Large intestine (tissue), 3 donors: Measurements from ENCODE around the gene NR1H2. TPM values are rescaled to one million over a fixed set of nuclear protein-coding genes. Genes with fewer than 3 reads are reported as not detected.
A peak's percentile ranks its signal among the peaks of the same experiment; 100 is the strongest.

Experiments used
- DNase-seq, 2 donors: peaks; one replicate each; pipeline versions ENCODE4 v3.0.0 to v3.0.0-alpha.2; 2013
- H3K27ac ChIP-seq: one replicate; pipeline ENCODE4 v1.5.1; 2013; ENCODE audit warnings: low read length
- H3K27me3 ChIP-seq: 2 replicates; pipeline ENCODE4 v1.6.1; 2013; ENCODE audit warnings: low read length; ENCODE audit not compliant: control insufficient read depth, insufficient read depth
- H3K36me3 ChIP-seq: 2 replicates; pipeline ENCODE4 v1.6.1; 2013; ENCODE audit warnings: low read length; ENCODE audit not compliant: control insufficient read depth, insufficient read depth
- H3K4me1 ChIP-seq: one replicate; pipeline ENCODE4 v1.6.1; 2013; ENCODE audit warnings: low read length; ENCODE audit not compliant: control insufficient read depth, insufficient read depth
- H3K4me3 ChIP-seq: one replicate; pipeline ENCODE4 v1.5.1; 2013; ENCODE audit warnings: low read length
- H3K9me3 ChIP-seq: one replicate; pipeline ENCODE4 v1.6.1; 2013; ENCODE audit warnings: mild to moderate bottlenecking, low read depth, low read length, moderate library complexity; ENCODE audit not compliant: control insufficient read depth
- WGBS: methylation state at CpG from one replicate; pipeline ENCODE4 v1.1.5; 2013; ENCODE audit warnings: low lambda C conversion rate; ENCODE audit not compliant: insufficient coverage; 5-methylcytosine and 5-hydroxymethylcytosine counted together
- polyA plus RNA-seq: library from polyadenylated mRNA; unstranded; fragments of 120-200 nt; gene quantifications from one replicate; pipeline ENCODE4 v1.2.1, GENCODE V29; 2013

Gene NR1H2
- polyA plus RNA-seq, 1 donor, result 34.2 TPM

DNA sequence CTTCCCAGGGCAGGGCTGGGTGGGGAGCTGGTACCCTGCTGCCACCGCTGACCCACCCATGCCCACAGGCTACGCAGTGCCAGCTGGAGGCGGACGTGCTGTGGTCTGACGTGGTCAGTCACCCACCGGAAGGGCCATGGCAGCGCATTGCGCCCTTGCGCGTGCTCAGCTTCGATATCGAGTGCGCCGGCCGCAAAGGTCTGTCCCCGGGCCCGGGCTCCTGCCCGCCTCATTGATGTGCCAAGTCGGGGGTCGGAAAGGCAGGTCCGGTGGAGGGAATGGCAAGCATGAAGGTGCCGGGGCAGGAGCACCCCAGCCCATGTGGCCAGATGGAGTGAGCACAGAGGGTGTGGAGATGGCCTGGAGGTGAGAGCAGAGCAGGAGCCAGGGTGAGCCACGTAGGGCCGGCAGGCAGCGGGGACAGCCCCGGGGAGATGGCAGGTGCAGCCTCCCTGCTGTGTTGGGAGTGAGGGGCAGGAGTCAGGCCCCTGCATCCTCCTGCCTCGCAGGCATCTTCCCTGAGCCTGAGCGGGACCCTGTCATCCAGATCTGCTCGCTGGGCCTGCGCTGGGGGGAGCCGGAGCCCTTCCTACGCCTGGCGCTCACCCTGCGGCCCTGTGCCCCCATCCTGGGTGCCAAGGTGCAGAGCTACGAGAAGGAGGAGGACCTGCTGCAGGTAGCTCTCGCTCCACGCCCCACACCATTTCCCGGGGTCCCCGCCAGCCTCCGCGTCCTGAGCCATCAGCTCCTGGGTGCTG lies 26.5 kb downstream of the NR1H2 start:
- no peak for DNase-seq
- no CpG with 5 or more reads among the region's 41 CpGs for WGBS
- no peaks in the 10 kb centered on the region for H3K27me3 ChIP-seq
- H3K36me3 ChIP-seq, result peaks cover 14% of the 10 kb centered on the region
- no peak overlapping the region for H3K27ac ChIP-seq
- no peaks in the 10 kb centered on the region for H3K4me1 ChIP-seq
- no peak overlapping the region for H3K4me3 ChIP-seq
- peaks cover 4% of the 10 kb centered on the region for H3K9me3 ChIP-seq

DNA sequence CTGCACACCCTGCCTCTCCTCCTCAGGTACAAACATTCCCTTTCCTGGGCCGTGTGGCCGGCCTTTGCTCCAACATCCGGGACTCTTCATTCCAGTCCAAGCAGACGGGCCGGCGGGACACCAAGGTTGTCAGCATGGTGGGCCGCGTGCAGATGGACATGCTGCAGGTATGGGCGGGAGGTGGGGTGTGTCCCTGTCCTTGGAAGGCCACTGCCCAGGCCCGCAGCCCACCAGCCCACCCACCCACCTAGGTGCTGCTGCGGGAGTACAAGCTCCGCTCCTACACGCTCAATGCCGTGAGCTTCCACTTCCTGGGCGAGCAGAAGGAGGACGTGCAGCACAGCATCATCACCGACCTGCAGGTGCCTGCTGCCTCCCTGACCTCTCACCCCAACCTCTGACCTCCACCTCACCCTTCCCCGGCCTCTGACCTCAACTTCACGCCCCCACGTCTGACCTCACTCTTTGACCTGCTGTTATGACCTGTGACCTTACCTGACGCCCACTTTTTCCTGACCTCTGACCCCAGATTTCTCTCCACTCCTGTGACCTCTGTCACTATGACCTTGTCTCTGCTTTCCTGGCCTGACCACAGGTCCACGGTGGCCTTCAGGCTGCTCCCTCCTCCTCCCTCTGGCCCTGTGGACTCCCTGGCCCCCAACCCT lies 30.0 kb downstream of the NR1H2 start:
- H3K27me3 ChIP-seq, result no peaks in the 10 kb centered on the region
- peaks cover 21% of the 10 kb centered on the region for H3K36me3 ChIP-seq
- no peak overlapping the region for H3K27ac ChIP-seq
- no peak overlapping the region for H3K4me3 ChIP-seq
- no CpG with 5 or more reads among the region's 22 CpGs for WGBS
- DNase-seq, result no peak
- peaks cover 13% of the 10 kb centered on the region for H3K4me1 ChIP-seq
- no peaks in the 10 kb centered on the region for H3K9me3 ChIP-seq

DNA sequence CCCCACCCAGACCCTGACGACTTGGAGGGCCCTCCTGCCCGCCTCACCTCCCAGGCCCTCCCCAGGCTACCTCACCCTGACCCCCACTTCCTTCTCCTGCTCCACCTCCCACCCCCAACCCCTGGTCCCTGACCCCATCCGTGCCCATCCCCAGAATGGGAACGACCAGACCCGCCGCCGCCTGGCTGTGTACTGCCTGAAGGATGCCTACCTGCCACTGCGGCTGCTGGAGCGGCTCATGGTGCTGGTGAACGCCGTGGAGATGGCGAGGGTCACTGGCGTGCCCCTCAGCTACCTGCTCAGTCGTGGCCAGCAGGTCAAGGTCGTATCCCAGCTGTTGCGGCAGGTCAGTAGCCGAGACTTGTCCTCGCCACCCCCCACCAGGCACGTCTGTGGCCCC lies 30.6 kb downstream of the NR1H2 start:
- H3K36me3 ChIP-seq, result peaks cover 21% of the 10 kb centered on the region
- no peaks in the 10 kb centered on the region for H3K9me3 ChIP-seq
- no peak overlapping the region for H3K4me3 ChIP-seq
- H3K27ac ChIP-seq, result no peak overlapping the region
- WGBS, result no CpG with 5 or more reads among the region's 19 CpGs
- no peak for DNase-seq
- no peaks in the 10 kb centered on the region for H3K27me3 ChIP-seq
- peaks cover 14% of the 10 kb centered on the region for H3K4me1 ChIP-seq

DNA sequence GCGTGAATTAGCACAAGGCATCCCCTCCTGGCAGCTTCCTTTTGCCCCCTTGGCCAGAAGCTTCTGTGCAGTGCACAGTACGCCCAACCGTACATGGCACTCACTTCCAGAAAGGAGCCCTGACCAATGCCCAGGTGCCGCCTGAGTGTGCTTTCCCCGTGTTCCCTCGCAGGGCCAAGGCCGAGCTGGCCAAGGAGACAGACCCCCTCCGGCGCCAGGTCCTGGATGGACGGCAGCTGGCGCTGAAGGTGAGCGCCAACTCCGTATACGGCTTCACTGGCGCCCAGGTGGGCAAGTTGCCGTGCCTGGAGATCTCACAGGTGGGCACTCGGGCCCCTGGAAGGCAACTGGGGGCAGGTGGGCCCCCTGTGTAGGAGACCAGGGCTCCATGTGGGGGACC lies 33.1 kb downstream of the NR1H2 start:
- peaks cover 18% of the 10 kb centered on the region for H3K36me3 ChIP-seq
- no peak overlapping the region for H3K4me3 ChIP-seq
- no peak for DNase-seq
- peaks cover 14% of the 10 kb centered on the region for H3K4me1 ChIP-seq
- WGBS, result no CpG with 5 or more reads among the region's 17 CpGs
- H3K9me3 ChIP-seq, result no peaks in the 10 kb centered on the region
- H3K27ac ChIP-seq, result no peak overlapping the region
- no peaks in the 10 kb centered on the region for H3K27me3 ChIP-seq

- DNase-seq, result no peak
- peak overlapping the region; percentile 63 for H3K27ac ChIP-seq
- no CpG with 5 or more reads among the region's 10 CpGs for WGBS
- H3K4me3 ChIP-seq, result no peak overlapping the region
- no peaks in the 10 kb centered on the region for H3K9me3 ChIP-seq
- no peaks in the 10 kb centered on the region for H3K27me3 ChIP-seq
- peaks cover 17% of the 10 kb centered on the region for H3K4me1 ChIP-seq
- peaks cover 18% of the 10 kb centered on the region for H3K36me3 ChIP-seq
These were observed 33.9 kb downstream of the NR1H2 start for GRCh38 chr19:50410109-50410508.

DNA sequence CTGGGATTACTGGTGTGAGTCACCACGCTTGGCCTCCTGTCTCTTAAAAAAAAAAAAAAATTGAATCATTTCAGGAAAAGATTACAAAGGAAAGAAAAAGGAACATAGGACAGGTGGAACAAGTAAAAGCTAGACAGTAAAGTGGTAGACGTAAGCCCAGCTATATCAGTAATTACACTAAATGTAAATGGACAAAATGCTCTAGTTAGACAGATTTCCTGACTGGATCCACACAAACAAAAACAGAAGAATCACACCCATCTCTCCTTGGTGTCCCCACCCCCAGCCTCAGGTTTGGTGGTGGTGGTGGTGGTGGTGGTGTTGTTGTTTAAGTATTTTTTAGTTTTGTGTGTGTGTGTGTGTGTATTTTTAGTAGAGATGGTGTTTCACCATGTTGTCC lies 36.2 kb downstream of the NR1H2 start:
- DNase-seq, result no peak
- no peaks in the 10 kb centered on the region for H3K27me3 ChIP-seq
- H3K27ac ChIP-seq, result no peak overlapping the region
- peaks cover 22% of the 10 kb centered on the region for H3K4me1 ChIP-seq
- 100% methylated on average over 1 of the region's 2 CpGs for WGBS
- H3K4me3 ChIP-seq, result no peak overlapping the region
- H3K9me3 ChIP-seq, result peaks cover 5% of the 10 kb centered on the region
- H3K36me3 ChIP-seq, result peaks cover 14% of the 10 kb centered on the region

- H3K4me3 ChIP-seq, result no peak overlapping the region
- WGBS, result no CpG with 5 or more reads among the region's 13 CpGs
- no peak for DNase-seq
These were observed 36.8 kb downstream of the NR1H2 start for GRCh38 chr19:50413096-50413495.

DNA sequence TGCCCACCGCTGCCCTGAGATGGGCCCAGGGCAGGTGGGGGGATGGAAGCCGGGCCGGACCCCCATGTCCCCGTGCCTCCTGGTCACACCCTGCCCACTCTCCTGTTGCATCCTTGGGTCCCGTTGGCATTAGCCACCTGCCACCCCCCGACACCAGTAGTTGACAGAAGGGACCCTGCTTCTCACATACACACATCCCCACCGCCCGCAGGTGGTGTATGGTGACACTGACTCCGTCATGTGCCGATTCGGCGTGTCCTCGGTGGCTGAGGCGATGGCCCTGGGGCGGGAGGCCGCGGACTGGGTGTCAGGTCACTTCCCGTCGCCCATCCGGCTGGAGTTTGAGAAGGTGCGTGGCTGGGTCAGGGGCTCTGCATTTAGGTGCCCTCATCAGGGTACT lies 37.3 kb downstream of the NR1H2 start:
- no peak overlapping the region for H3K4me3 ChIP-seq
- peaks cover 22% of the 10 kb centered on the region for H3K4me1 ChIP-seq
- H3K27me3 ChIP-seq, result peaks cover 9% of the 10 kb centered on the region
- H3K27ac ChIP-seq, result no peak overlapping the region
- WGBS, result no CpG with 5 or more reads among the region's 21 CpGs
- H3K9me3 ChIP-seq, result peaks cover 5% of the 10 kb centered on the region
- H3K36me3 ChIP-seq, result peaks cover 14% of the 10 kb centered on the region
- no peak for DNase-seq

More at GRCh38 chr19:50413096-50413495, 36.8 kb downstream of the NR1H2 start:
- no peak overlapping the region for H3K27ac ChIP-seq
- H3K36me3 ChIP-seq, result peaks cover 14% of the 10 kb centered on the region
- H3K27me3 ChIP-seq, result peaks cover 5% of the 10 kb centered on the region
- H3K4me1 ChIP-seq, result peaks cover 22% of the 10 kb centered on the region
- H3K9me3 ChIP-seq, result peaks cover 5% of the 10 kb centered on the region

DNA sequence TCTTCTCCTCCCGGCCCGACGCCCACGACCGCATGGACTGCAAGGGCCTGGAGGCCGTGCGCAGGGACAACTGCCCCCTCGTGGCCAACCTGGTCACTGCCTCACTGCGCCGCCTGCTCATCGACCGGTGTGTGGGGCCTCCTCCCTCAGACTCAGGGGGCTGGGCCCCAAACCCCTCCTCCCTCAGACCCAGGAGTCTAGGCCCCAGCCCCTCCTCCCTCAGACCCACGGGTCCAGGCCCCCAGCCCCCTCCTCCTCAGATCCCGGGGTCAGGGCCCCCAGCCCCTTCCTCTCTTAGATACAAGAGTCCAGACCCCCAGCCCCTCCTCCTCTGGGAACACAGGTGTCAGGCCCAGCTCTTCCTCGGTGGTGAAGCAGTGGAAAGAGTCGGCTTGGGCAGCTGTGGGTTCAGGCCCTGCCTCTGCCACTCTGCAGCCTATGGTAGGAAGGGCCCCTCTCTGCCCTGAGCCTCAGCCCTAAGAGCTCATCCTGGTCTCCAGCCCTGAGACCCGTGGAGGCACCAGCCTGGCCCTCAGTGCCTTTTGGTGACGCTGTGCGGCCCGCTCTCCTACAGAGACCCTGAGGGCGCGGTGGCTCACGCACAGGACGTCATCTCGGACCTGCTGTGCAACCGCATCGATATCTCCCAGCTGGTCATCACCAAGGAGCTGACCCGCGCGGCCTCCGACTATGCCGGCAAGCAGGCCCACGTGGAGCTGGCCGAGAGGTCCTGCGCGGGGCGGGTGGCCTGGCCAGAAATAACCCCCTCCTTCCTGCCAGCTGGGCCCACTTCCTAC lies 38.8 kb downstream of the NR1H2 start:
- Histone ChIP-seq H3K27ac (no peak overlapping the region), H3K27me3 (peaks cover 24% of the 10 kb centered on the region), H3K4me3 (no peak overlapping the region), H3K4me1 (peaks cover 21% of the 10 kb centered on the region), H3K9me3 (peaks cover 5% of the 10 kb centered on the region), H3K36me3 (peaks cover 4% of the 10 kb centered on the region)
- peak; percentile 62 to 66 for DNase-seq
- no CpG with 5 or more reads among the region's 37 CpGs for WGBS

DNA sequence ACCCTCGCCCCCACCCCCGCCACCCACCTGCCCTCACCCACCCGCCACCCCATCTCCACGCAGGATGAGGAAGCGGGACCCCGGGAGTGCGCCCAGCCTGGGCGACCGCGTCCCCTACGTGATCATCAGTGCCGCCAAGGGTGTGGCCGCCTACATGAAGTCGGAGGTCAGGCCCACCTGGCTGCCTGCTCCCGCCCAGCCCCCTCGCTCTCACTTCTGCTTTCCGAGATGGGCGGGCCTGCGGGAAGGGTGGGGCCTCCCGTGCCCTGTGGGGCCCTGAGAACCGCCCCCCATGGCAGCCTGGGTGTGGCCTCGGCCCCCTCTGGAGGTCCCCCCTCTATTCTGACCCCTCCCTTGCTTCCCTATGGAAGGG lies 39.4 kb downstream of the NR1H2 start:
- Histone ChIP-seq H3K4me3 (no peak overlapping the region), H3K4me1 (peaks cover 15% of the 10 kb centered on the region), H3K36me3 (peaks cover 4% of the 10 kb centered on the region), H3K27ac (no peak overlapping the region), H3K27me3 (peaks cover 24% of the 10 kb centered on the region), H3K9me3 (peaks cover 5% of the 10 kb centered on the region)
- WGBS, result no CpG with 5 or more reads among the region's 22 CpGs
- DNase-seq, result no peak
